ENCODE measurements around the gene ALDH1A2. TPM values are rescaled to one million over a fixed set of nuclear protein-coding genes. Genes with fewer than 3 reads are reported as not detected.
"Not testable (repeated sequence)": the region's sequence is repeated elsewhere in the genome, so short reads cannot be mapped to it uniquely, and the experiment has no call there.

The ALDH1A2 gene
- total RNA-seq, 1 donor from 2014 or later, result 72.7 TPM

DNA sequence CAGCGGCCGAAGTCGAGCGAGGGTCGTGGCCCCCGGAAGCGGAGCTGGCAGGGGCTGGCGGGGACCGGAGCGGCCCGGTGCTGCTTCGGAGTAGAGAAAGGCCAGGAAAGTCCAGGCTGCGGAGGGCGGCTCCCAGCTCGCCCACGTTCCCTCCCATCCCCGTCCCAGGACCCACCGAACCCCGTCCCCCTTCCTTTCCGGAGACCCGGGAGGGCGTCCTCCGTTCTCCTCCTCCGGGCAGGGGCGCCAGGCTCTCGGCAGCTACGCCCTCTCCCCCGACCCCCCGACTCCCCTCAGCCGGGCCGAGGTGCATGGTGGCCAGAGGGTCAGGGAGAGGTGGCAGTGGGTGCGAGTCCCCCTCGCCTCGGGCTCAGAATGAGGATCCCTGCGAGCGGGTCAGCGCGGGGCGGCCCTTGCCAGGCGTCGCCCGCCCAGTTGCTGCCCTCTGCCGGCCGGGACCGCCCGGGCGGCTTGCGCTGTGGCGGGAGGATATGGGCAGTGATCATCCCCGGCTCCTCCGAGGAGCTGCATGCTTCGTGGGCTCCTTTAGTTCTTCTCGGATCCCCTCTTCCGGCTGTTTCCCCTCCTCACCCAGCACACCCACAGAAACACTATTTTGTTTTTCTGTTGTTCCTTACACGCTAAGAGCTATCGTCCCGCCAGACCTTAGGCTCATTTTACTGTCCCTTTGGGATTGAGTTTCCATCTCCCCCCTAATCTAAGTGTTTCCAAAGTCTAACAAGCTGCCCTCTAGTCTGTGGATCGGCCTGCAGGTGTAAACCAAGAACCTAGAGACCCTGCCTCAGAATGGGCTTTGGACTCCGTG is 744 bp upstream of the ALDH1A2 start:
- DNase-seq (ENCODE audit: low spot score), result peak; percentile 52

DNA sequence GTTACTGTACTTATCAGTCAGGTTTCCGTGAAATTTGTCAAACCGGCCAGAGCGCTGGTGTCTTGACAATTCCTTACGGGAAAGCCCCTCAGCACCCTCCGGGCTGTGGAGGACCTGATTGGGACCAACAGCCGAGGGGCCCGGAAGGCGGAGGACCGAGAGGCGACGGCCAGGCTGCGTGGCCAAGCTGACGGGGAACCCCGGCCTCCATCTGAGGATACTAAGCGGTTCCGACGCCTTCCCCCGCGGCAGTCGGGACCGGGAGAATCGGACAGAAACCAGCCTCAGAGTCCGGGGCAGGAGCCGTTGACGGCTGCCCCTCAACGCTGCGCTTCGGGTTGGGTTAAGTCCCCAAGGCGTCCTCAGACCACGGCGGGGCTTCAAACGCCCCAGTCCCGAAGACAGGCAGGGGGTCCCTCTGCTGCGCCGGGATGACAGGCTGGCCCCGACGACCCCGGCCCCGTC is 499 bp downstream of the ALDH1A2 start:
- no peak for DNase-seq (ENCODE audit: low spot score)

DNA sequence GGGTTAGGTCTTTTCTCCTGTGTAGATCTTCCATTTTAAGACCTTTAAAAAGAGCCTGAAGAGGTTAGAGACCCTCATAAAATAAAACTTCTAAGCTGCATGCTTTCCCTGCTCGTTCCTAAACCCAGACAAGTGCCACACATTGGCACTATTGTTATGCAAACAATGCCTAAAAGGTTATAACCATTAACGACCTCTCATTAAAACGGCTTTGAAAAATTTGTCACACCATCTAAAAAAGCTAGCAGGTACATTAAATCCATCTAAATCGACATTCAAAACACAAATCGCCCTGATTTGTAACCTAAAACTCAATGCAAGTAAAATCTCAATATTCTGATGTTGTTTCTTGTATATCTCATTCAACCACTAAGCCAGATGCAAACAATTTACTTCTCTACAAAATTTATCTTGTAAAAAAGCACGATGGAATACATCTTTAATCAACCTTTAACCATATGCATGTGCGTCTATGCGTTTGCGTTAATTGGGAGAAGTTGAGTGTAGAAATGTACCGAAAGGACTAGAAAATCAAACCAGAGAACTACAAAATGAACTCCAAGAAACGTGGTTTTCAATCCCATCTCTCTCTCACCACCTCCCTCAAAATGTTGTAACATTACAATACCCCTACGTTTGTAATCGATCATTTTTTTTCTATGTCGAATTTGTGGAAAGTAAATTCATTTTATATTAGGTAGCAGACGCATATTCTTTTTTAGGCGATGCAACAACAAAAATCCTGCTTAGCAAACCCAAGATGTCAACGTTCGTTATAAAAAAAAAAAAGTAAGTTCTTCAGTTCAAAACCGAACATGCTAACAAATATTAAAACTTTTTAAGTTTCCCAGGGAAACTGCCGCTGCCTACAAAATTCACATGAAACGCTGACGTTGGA is 1.2 kb downstream of the ALDH1A2 start:
- no peak for DNase-seq (ENCODE audit: low spot score)

DNA sequence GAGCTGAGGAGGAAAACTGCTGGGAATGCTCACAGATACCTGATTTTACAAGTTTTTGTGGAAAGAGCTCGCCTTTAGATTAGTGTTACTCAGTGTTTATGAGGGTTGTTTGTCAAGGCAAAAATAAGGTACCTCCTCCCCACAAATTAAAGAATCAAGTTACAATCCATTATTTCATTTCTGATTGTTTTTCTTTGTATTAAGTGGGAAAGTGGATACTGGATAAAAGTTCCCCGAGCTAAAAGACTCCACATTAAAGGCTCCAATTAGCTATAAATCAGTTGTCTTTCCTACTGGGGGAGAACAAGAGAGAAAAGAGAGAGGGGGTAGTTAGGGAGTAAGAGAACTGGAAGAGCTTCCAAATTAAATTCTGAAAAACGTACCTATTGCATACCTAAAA is 1.9 kb downstream of the ALDH1A2 start:
- DNase-seq (ENCODE audit: low spot score), result no peak

DNA sequence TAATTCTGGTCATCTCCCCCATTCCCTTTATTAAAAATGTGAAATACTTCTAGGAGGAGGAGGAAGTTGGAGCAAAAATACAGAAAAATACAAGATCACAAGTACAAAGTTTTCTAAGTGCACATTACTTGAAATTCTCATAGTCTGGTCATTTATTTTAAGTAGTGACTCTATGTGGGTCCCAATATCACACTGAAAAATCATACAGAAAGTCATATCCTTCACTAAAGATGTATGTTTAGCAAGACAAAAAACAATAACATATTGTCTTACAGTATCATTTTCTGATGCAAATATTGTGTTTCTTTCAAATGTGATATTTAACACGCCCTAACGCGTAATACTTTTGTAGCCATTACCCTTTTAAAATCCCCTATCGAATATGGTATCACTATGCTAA is 2.5 kb downstream of the ALDH1A2 start:
- DNase-seq (ENCODE audit: low spot score), result no peak

DNA sequence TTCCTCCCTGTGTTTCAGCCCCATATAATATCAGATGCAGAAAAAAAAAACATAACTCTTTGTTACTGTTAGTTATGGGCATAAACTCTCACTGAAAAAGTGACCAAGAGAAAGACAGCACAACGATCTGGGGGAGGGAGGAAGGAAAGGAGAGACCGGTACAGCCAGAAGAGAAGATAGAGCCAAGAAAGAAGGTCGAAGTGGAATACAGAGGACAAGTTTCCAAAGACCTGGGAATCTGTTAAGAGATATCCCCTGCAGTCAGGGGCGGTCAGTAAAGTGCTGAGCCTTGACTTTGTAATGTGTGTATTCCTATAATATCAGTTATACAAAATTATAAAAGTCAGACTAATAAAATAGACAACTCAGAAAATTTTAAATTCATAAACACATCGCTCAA is 3.3 kb downstream of the ALDH1A2 start:
- DNase-seq (ENCODE audit: low spot score), result no peak

DNA sequence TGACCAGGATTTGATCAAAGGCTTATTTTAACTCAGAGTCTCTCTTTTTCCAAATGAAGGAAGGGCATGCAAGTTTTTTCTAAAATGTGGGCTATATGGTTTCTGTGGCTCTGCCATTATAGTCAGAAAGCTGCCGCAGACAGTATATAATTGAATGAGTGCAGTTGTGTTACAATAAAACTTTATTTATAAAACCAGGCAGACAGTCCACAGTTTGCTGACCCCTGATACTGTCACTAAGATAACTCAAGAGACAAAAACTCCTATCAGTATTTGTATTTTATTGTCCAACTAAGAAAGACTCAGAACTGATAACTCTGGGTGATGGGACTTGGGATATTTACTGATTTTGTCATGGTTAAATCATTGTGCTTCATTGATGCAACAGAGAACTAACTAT is 4.9 kb downstream of the ALDH1A2 start:
- DNase-seq (ENCODE audit: low spot score), result no peak

DNA sequence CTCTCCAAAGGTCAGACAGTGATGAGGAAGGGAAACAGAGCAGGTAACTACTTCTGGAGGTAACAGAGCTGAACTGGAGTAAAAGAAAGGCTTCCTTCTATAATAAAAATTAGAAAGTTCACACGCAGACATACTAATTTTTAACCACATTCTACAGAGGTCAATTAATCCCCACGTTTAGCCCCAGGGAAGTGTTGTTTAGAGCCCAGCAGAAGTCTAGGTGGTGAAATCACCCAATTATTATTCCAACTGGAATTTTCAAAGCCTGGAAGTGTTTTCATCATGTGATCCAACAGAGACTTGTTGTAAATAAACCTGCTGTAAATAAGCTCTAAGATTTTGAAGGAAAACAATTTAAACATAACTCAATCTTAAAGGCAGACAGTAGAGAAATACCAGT is 6.8 kb downstream of the ALDH1A2 start:
- no peak for DNase-seq (ENCODE audit: low spot score)

DNA sequence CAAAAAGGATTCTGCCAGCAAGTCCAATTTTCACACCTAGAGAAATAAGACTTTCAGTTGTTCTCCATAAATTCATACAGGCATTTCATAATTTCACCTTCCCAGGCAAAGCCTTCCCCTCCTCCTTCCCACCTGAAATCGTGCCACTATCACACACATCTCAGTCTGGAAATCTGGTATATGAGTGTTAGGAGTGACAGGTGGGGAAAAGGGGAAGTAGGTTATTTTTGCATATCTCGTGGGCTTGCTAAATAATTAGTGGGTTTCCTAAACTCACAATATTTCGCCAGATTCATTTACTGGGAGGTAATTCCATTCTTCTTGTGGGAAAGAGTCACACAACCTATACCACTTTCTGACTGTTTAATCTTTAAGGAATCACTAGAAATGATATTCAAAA is 7.4 kb downstream of the ALDH1A2 start:
- DNase-seq (ENCODE audit: low spot score), result no peak

DNA sequence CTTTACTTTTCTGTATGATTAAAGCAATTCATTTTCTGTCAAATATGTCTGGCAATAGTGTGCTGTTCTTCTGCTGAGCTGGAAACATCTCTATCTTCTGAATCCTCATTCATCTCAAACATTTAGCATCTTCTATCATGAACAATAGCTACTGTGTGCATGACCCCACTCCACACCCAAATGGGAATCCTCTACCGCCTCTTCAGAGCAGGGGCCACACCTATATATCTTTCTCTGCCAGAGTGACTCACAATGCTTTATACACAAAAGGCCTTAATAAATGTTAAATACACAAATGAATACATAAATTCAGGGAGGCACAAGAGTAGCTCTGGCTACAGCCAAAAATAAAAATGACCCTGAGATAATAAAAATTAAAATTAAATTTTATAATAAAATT is 8.0 kb downstream of the ALDH1A2 start:
- no peak for DNase-seq (ENCODE audit: low spot score)

DNA sequence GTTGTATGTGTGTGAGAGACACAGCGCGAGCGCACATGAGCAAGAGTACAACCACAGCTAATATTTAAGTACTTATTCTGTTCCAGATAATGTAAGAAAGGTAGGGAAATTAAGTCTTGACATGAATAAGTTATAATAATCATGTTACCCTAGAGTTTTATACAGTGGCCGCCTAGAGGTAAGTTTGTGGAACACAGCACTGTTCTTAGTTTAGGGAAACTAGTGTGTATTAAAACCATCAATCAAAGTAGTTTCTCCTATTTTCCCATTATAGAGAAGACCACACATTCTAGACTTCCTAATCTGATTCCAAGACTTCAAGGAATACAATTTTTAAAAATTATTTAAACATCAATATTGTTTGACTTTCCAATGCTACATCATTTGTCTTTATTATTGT is 9.5 kb downstream of the ALDH1A2 start:
- DNase-seq (ENCODE audit: low spot score), result no peak

DNA sequence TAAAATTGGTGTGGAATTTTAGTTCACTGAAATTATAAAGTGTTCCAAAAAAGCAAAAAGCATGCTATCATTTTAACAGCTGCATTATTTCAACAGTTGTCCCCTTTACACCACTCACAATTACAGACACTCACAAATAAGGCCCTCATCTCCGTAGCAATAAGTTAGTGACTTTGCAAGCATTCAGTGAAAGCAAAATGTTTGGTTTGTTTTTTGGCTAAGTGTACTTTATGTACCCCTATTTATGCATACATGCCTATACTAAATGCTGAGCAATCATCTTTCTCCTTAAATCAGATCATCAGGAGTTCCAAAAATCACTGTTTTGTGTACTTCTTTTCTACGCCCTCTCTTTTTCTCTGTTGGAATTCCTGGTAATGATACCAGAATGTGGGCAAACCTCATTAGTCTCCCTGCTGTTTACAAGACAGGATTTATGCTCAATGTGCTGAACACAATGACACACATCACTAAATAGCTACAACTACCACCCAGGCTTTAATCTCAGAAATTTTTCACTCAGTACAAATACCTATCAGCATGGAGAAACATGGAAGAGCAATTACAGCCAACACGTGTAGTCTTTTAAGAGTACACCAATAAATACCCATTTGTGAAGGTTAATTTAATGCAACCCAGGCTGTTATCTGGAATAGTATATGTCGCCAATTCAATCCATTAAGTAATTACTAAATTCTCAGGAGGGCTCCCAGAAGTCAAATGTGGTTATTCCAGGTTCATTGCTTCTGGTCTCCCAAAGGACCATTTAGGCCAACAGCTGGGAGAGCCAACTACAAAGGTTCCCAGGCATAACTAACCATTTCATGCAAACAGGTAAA is 12.0 kb downstream of the ALDH1A2 start:
- no peak for DNase-seq (ENCODE audit: low spot score)

DNA sequence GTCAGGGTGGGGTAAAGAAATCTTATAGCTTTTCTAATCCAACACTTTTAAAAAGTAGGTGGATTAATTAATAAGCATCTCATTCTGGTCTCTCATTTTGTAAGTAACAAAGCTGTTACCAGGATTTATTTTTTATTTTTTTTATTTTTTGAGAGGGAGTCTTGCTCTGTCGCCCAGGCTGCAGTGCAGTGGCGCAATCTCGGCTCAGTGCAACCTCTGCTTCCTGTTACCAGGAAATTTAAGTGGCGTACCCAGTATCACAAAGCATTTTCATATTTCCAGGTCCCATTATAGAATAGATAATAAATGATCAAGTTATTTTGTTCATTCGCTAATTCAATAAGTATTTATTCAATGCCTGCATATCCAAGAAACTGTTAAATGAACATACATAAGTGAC is 13.2 kb downstream of the ALDH1A2 start:
- DNase-seq (ENCODE audit: low spot score), result no peak

DNA sequence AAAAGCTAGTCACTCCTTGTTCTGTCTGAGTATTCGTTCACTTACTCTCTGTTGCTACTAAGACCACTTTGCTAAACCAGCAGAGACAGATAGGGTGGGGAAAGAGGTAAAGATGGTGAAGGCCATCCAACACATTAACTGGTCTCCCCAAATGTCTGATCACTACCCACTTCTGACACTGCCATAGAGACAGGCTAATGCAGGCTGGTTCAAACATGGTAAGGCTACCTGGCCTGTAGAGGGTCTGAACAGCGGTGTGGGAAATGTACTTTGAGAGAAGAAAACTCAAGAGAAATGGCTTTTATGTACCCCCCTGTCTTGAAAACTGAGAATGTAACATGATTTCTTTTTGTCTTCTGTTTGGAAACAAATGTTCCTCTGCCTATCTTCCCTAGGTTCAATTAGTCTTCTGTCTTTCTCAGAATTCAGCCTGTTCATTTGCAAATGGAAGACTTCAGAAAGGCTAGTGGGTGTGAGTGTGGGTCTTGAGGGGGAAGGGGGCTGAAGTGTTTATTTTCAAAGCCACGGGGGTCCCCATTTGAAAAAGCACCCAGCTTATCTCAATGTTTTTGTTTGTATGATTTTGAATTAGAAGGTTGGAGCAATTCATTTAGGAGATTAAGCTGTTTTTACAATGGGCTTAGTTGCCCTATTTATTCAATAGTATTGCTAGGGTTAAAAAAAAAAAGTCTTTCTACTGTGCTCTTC is 15.8 kb downstream of the ALDH1A2 start:
- no peak for DNase-seq (ENCODE audit: low spot score)

DNA sequence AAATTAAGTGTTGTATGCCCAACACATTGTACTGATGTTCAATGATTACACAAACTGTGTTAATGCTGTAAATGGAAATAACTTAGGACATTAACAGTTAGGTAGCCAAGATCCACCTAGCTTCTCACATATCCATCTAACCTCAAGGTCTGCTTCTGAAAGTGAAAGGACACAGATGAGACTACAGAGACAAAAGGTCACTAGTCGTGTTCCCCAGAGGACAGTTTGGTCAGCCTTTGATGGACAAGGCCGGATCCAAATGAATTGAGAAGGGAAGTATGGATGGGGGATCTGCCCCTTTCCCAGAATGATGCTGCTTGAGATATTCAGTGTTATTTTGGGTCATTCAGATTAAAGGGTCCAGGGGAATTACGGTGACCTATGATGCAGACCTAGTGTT is 17.2 kb downstream of the ALDH1A2 start:
- DNase-seq (ENCODE audit: low spot score), result no peak

DNA sequence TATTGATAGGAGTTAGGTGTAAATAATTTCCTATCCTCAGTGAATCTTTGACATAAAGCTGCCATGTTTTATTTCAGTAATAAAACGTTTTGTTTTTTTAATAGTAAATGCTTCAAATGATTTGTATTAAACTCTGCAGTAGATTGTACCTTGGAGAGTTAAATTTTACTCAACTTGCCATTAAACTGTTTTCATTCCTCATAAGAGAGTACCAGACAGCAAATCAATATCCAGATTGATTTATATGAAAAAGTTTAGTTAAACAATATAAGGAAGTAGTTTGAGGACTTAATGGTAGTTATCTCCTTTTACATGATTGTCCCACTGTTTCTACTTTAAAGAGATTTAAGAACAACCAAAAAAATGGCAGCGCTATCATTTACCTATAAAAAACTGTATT is 18.4 kb downstream of the ALDH1A2 start:
- DNase-seq (ENCODE audit: low spot score), result no peak

DNA sequence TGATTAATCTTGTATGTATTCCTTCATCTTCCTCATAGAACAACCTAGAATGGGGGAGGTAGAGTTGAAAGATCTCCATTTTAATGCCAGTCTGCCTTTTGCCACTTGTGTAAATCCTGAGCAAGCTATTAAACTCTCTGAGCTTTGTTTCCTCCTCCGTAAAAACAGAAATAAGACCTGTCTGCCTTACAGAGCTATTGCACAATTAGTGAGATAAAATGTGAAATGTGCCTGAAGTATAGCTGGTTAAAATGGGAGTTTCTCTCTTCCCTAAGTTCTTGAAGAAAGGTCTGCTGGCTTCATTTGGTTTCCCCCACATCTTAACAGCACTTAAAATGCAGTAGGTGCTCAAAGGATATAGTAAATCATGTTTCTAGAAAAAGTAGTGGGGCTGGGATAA is 19.0 kb downstream of the ALDH1A2 start:
- DNase-seq (ENCODE audit: low spot score), result no peak

DNA sequence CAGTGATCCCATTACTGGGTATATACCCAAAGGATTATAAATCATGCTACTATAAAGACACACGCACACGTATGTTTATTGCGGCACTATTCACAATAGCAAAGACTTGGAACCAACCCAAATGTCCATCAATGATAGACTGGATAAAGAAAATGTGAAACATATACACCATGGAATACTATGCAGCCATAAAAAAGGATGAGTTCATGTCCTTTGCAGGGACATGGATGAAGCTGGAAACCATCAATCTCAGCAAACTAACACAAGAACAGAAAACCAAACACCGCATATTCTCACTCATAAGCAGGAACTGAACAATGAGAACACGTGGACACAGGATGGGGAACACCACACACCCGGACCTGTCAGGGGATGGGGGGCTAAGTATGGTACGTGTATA is 20.1 kb downstream of the ALDH1A2 start:
- DNase-seq (ENCODE audit: low spot score), result not testable (repeated sequence)

DNA sequence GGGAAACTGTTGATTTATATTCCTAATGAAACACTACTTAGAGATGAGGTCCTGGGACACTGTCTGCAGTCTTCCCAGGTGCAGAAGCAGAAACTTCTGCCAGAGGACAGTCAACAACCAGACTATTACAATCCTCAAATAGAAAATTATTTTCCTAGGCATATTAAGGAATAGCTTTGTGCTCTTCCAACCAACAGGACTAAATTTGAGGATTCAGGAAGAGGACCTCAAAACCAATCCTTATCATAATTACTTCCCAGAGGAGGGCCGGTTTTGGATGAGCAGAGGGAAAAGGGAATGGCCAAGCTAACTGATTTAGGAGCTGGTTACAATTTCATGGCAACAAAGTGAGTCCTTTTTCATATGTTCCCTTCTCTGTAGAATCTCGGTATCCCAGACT is 21.0 kb downstream of the ALDH1A2 start:
- DNase-seq (ENCODE audit: low spot score), result no peak

DNA sequence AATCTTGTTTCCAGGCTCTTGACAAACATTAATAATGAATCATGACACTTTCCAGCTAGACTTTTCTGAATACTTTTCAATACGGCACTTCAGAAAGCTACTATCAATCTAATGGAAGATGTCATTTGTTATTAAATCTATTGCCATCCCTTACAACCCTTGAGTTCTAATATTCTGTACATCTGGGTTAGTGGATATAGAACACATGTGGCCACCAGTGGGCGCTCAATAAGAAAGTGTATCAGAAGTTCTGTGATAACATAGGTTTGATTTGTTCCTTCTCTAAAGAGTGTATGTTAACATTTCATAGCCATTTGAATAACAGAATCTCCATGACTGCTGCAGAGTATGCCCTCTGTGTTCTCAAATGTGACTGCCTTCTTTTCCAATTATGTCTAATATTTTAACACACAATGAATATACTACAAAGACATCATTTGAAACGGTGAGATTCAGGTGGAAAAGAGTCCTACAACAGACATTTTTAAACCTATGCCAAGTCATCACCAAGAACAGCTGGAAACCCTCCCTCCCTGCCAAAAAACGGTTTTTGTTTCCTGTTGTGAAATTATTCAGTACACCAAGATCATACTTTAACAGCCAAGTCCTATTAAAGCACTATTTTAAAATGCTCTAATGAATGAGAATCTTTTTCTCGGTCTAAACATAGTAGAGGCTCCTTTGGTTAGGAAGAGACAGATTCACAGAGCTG is 22.2 kb downstream of the ALDH1A2 start:
- no peak for DNase-seq (ENCODE audit: low spot score)

DNA sequence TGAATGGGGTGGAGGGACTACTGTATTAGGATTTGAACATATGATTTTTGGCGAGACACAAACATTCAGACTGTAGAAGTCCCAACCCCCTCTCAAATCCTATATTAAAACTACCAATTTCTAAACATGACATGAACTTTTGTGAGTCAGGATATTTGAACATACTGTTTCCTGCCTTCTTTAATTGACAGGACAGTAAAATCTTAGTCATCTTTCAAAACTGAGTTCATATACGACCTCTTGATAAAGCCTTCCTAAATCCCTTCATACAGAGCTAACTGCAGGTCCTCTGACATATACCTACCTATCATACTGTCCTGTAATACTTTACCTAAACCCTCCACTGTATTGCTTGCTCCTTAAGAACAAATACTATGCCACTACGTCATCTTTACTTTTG is 23.5 kb downstream of the ALDH1A2 start:
- no peak for DNase-seq (ENCODE audit: low spot score)
